Anterior cingulate cortex (tissue), 58 donors: ENCODE results near the gene HRH1.
"Not testable (repeated sequence)": the region's sequence is repeated elsewhere in the genome, so short reads cannot be mapped to it uniquely, and the experiment has no call there.

Experiments
- DNase-seq, 58 donors: peaks; one replicate each; lab custom pipeline; 2025; lab: John Stamatoyannopoulos, UW

The HRH1 gene

GRCh38 chr3:11168881-11169805 is 14.8 kb downstream of the HRH1 start:
- DNase-seq, result peak in 11 of 58 donors; percentile 7 to 49 (median 33)

GRCh38 chr3:11170052-11170770 is 15.9 kb downstream of the HRH1 start:
- DNase-seq, result no peak

- no peak for DNase-seq
These were observed 17.9 kb downstream of the HRH1 start for GRCh38 chr3:11172096-11172690.

GRCh38 chr3:11173828-11174465 is 19.7 kb downstream of the HRH1 start:
- DNase-seq, result no peak

GRCh38 chr3:11178421-11178820 is 24.1 kb downstream of the HRH1 start:
- no peak for DNase-seq

- not testable (repeated sequence) for DNase-seq
These were observed 30.2 kb downstream of the HRH1 start for GRCh38 chr3:11184328-11184969.

- DNase-seq, result no peak
These were observed 30.9 kb downstream of the HRH1 start for GRCh38 chr3:11185144-11185543.

GRCh38 chr3:11185564-11186317 is 31.4 kb downstream of the HRH1 start:
- peak in 3 of 58 donors; percentile 12 to 56 (median 18) for DNase-seq

- no peak for DNase-seq
These were observed 32.0 kb downstream of the HRH1 start for GRCh38 chr3:11186318-11186692.

- DNase-seq, result no peak
These were observed 32.5 kb downstream of the HRH1 start for GRCh38 chr3:11186771-11187191.

GRCh38 chr3:11187681-11188080 is 33.4 kb downstream of the HRH1 start:
- DNase-seq, result no peak

GRCh38 chr3:11188231-11188630 is 33.9 kb downstream of the HRH1 start:
- DNase-seq, result no peak

GRCh38 chr3:11195201-11195600 is 40.9 kb downstream of the HRH1 start:
- DNase-seq, result peak in 4 of 58 donors; percentile 7 to 37 (median 18)

- peak in 3 of 58 donors; percentile 6 to 65 (median 9) for DNase-seq
These were observed 41.5 kb downstream of the HRH1 start for GRCh38 chr3:11195721-11196332.

- DNase-seq, result no peak
These were observed 43.2 kb downstream of the HRH1 start for GRCh38 chr3:11197484-11197883.

- DNase-seq, result no peak
These were observed 43.8 kb downstream of the HRH1 start for GRCh38 chr3:11198070-11198469.

GRCh38 chr3:11198495-11198894 is 44.2 kb downstream of the HRH1 start:
- DNase-seq, result no peak

GRCh38 chr3:11199902-11200845 is 45.9 kb downstream of the HRH1 start:
- no peak for DNase-seq
